ENCODE results near the gene SREBF2. TPM values are rescaled to one million over a fixed set of nuclear protein-coding genes. Genes with fewer than 3 reads are reported as not detected.

The SREBF2 gene
- total and polyA plus RNA-seq, 2 experiments from 2014 or later: 23.6 to 26.5 TPM

DNA sequence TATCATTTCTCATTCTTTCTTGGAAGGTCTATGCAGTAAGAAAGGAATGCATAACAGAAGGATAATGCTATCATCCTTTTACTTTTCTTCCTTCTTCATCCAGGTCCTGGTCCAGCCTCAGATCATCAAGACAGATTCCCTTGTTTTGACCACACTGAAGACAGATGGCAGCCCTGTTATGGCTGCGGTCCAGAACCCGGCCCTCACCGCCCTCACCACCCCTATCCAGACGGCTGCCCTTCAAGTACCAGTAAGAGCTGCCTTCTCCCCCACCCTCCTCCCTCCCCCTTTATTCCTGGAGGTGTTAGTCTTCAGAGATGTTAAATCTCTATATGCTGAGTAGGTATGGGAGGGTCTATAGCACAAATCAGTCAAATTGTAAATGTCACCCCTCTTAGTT lies 37.9 kb downstream of the SREBF2 start:
- H2AFZ ChIP-seq: no peak overlapping the region
- H3F3A ChIP-seq (ENCODE audit: insufficient read depth): no peaks in the 10 kb centered on the region
- no peak overlapping the region for H3K4me2 ChIP-seq (ENCODE audit: unreplicated experiment)
- H3K36me3 ChIP-seq (ENCODE audit: low read depth): peaks cover 19% of the 10 kb centered on the region; the same call in 1 of the 2 replicates
- H3K27ac ChIP-seq: no peak overlapping the region
- H3K4me1 ChIP-seq (ENCODE audit: insufficient read depth): peaks cover 6% of the 10 kb centered on the region
- TF ChIP-seq EZH2phosphoT487 (IDR thresholded peaks at IDR 0.05; ENCODE audit: insufficient read depth, low read depth): no peak
- TF ChIP-seq EZH2 (IDR thresholded peaks at IDR 0.05; ENCODE audit: insufficient read depth, poor library complexity, severe bottlenecking): no peak
- no peak for DNase-seq
- no peak overlapping the region for H3K4me3 ChIP-seq
- no peaks in the 10 kb centered on the region for H3K27me3 ChIP-seq (replicated peaks; ENCODE audit: insufficient read depth)
- H3K79me2 ChIP-seq (ENCODE audit: insufficient read depth): peaks cover 17% of the 10 kb centered on the region
- no peak overlapping the region for H3K9ac ChIP-seq
- H4K20me1 ChIP-seq (ENCODE audit: insufficient read depth): no peaks in the 10 kb centered on the region
- no peaks in the 10 kb centered on the region for H3K9me2 ChIP-seq (ENCODE audit: insufficient read depth)
- in situ Hi-C loops (cut with MboI): no loop called here
- 60 to 66% methylated on average over 4 of the region's 4 CpGs for WGBS, 2 experiments (ENCODE audit: low coverage in 1 of 2, low lambda C conversion rate in 2 of 2, missing lambda C conversion rate in 2 of 2)
- no peaks in the 10 kb centered on the region for H3K9me3 ChIP-seq (ENCODE audit: low read depth)

DNA sequence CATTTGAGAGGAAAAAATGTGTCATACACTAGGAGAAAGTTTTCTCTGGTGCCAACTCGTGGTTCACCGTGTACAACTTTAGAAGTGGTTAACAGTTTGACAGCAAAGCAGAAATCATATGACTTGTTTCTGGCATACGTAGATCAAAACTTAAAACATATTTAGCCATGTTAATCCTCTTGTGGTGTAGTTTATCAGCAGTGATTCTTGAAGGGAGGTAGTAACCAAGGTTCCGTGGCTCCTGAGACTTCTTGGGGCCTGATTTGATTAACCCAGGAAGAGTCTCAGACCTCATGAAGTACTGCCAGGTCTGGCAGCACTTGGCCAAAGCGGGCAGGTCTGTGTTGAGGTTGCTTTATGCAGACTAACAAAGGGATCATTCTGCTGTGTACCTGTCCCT lies 40.5 kb downstream of the SREBF2 start:
- WGBS, 2 experiments (ENCODE audit: low coverage in 1 of 2, low lambda C conversion rate in 2 of 2, missing lambda C conversion rate in 2 of 2): 68 to 70% methylated on average over 5 of the region's 5 CpGs
- H2AFZ ChIP-seq: no peak overlapping the region
- TF ChIP-seq EZH2phosphoT487 (IDR thresholded peaks at IDR 0.05; ENCODE audit: insufficient read depth, low read depth) (no peak), EZH2 (IDR thresholded peaks at IDR 0.05; ENCODE audit: insufficient read depth, poor library complexity, severe bottlenecking) (no peak)
- no peak overlapping the region for H3K4me3 ChIP-seq
- H3K9me2 ChIP-seq (ENCODE audit: insufficient read depth): no peaks in the 10 kb centered on the region
- no peaks in the 10 kb centered on the region for H3K79me2 ChIP-seq (ENCODE audit: insufficient read depth)
- peaks cover 19% of the 10 kb centered on the region; the same call in 1 of the 2 replicates for H3K36me3 ChIP-seq (ENCODE audit: low read depth)
- no peaks in the 10 kb centered on the region for H3F3A ChIP-seq (ENCODE audit: insufficient read depth)
- no peaks in the 10 kb centered on the region for H3K27me3 ChIP-seq (replicated peaks; ENCODE audit: insufficient read depth)
- no peaks in the 10 kb centered on the region for H4K20me1 ChIP-seq (ENCODE audit: insufficient read depth)
- H3K27ac ChIP-seq: no peak overlapping the region
- DNase-seq: no peak
- peaks cover 16% of the 10 kb centered on the region for H3K4me1 ChIP-seq (ENCODE audit: insufficient read depth)
- H3K4me2 ChIP-seq (ENCODE audit: unreplicated experiment): no peak overlapping the region
- in situ Hi-C loops (cut with MboI): no loop called here
- no peaks in the 10 kb centered on the region for H3K9me3 ChIP-seq (ENCODE audit: low read depth)
- H3K9ac ChIP-seq: no peak overlapping the region

DNA sequence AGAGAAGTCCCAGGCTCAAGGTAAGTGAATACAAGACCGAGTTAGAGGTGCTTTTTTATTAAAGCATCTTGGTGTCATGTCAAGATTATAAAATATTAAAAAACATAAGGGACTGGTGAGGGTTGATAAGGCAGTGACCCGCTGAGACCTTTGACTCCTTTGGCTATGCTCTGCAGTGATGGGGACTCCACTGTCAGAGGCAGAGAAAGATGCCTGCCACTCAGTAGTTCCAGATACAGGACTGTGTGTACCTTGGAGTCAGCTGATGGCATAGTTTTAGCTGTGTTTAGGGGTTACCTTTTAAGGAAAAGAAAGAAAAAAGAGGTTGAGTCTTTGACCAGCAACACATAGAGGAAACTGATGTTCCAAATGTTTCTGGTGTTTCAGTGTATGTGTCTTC lies 41.2 kb downstream of the SREBF2 start:
- in situ Hi-C loops (cut with MboI): no loop called here
- no peak overlapping the region for H3K9ac ChIP-seq
- H3K79me2 ChIP-seq (ENCODE audit: insufficient read depth): no peaks in the 10 kb centered on the region
- no peaks in the 10 kb centered on the region for H3F3A ChIP-seq (ENCODE audit: insufficient read depth)
- H3K4me1 ChIP-seq (ENCODE audit: insufficient read depth): peaks cover 16% of the 10 kb centered on the region
- no peaks in the 10 kb centered on the region for H3K27me3 ChIP-seq (replicated peaks; ENCODE audit: insufficient read depth)
- H3K4me3 ChIP-seq: no peak overlapping the region
- no peak overlapping the region for H3K4me2 ChIP-seq (ENCODE audit: unreplicated experiment)
- WGBS, 2 experiments (ENCODE audit: low coverage in 1 of 2, low lambda C conversion rate in 2 of 2, missing lambda C conversion rate in 2 of 2): 98% methylated on average over 2 of the region's 2 CpGs
- no peaks in the 10 kb centered on the region for H3K9me3 ChIP-seq (ENCODE audit: low read depth)
- TF ChIP-seq EZH2phosphoT487 (IDR thresholded peaks at IDR 0.05; ENCODE audit: insufficient read depth, low read depth): no peak
- no peak for TF ChIP-seq EZH2 (IDR thresholded peaks at IDR 0.05; ENCODE audit: insufficient read depth, poor library complexity, severe bottlenecking)
- H3K9me2 ChIP-seq (ENCODE audit: insufficient read depth): no peaks in the 10 kb centered on the region
- no peak overlapping the region for H2AFZ ChIP-seq
- H3K27ac ChIP-seq: no peak overlapping the region
- peaks cover 19% of the 10 kb centered on the region; the same call in 1 of the 2 replicates for H3K36me3 ChIP-seq (ENCODE audit: low read depth)
- H4K20me1 ChIP-seq (ENCODE audit: insufficient read depth): no peaks in the 10 kb centered on the region
- no peak for DNase-seq

DNA sequence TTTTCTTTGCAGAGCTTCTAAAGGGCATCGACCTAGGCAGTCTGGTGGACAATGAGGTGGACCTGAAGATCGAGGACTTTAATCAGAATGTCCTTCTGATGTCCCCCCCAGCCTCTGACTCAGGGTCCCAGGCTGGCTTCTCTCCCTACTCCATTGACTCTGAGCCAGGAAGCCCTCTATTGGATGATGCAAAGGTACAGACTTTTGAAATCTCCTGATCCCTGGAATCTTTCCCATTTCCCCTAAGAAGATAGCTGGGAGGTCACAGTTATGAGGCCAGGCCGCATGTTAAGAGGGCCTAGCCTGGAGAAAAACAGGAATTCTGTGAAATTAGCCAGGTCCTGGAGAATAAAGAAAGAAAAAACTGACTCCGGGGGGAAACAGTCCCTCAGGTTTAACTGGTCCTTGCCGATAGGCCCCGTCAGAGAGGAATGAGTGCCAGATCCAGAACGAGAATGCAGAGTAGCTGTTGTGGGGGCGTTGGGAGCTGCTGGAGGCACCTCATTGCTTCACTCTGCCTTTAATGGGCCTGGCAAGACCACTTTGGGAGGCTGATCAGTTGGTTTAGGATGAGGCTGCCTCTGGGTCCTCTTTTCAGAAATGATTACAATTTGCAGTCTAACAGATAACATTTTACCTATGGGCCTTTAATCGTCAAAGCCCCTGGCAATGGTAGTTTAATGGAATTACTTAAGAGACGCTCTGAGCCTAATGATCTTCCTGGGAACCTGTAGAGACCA lies 42.8 kb downstream of the SREBF2 start:
- TF ChIP-seq EZH2phosphoT487 (IDR thresholded peaks at IDR 0.05; ENCODE audit: insufficient read depth, low read depth): no peak
- no peak for TF ChIP-seq EZH2 (IDR thresholded peaks at IDR 0.05; ENCODE audit: insufficient read depth, poor library complexity, severe bottlenecking)
- in situ Hi-C loops (cut with MboI): no loop called here
- no peak overlapping the region for H3K9ac ChIP-seq
- H3K36me3 ChIP-seq (ENCODE audit: low read depth): peaks cover 14% of the 10 kb centered on the region; the same call in 1 of the 2 replicates
- H3K27ac ChIP-seq: no peak overlapping the region
- no peak for DNase-seq
- H3K27me3 ChIP-seq (replicated peaks; ENCODE audit: insufficient read depth): no peaks in the 10 kb centered on the region
- 75 to 78% methylated on average over 10 of the region's 10 CpGs for WGBS, 2 experiments (ENCODE audit: low coverage in 1 of 2, low lambda C conversion rate in 2 of 2, missing lambda C conversion rate in 2 of 2)
- no peaks in the 10 kb centered on the region for H4K20me1 ChIP-seq (ENCODE audit: insufficient read depth)
- H3K9me3 ChIP-seq (ENCODE audit: low read depth): no peaks in the 10 kb centered on the region
- H3K9me2 ChIP-seq (ENCODE audit: insufficient read depth): no peaks in the 10 kb centered on the region
- peak overlapping the region; percentile 21 for H3K4me2 ChIP-seq (ENCODE audit: unreplicated experiment)
- H3K79me2 ChIP-seq (ENCODE audit: insufficient read depth): no peaks in the 10 kb centered on the region
- no peak overlapping the region for H2AFZ ChIP-seq
- H3F3A ChIP-seq (ENCODE audit: insufficient read depth): no peaks in the 10 kb centered on the region
- H3K4me3 ChIP-seq: no peak overlapping the region
- peaks cover 16% of the 10 kb centered on the region for H3K4me1 ChIP-seq (ENCODE audit: insufficient read depth)

Measured in GM23248 (cell line).